Aorta (tissue), 5 donors: ENCODE results near the gene TAS2R50. TPM values are rescaled to one million over a fixed set of nuclear protein-coding genes. Genes with fewer than 3 reads are reported as not detected.

Source experiments
- ATAC-seq: fragments of 200-7000 bp; cut with Tn5 transposase; one replicate; pipeline ENCODE4 v1.9.1; 2022; ENCODE audit warnings: moderate library complexity; ENCODE audit not compliant: low FRiP score
- DNase-seq, 2 donors: peaks; one replicate each; pipeline ENCODE4 v3.0.0-alpha.2; 2020
- H3K27ac ChIP-seq, 2 donors: one replicate each; pipeline ENCODE4 v1.5.1; 2013; ENCODE audit warnings: low read length in 2 of 2, mild to moderate bottlenecking in 2 of 2, moderate library complexity in 2 of 2, control low read depth in 1 of 2, inconsistent platforms in 1 of 2, low read depth in 1 of 2
- H3K27me3 ChIP-seq, 2 donors: one replicate each; pipeline ENCODE4 v1.6.1; 2013; ENCODE audit warnings: control low read depth in 1 of 2, low read length in 1 of 2, mild to moderate bottlenecking in 1 of 2, moderate library complexity in 1 of 2; ENCODE audit not compliant: insufficient read depth in 2 of 2, control insufficient read depth in 1 of 2
- H3K36me3 ChIP-seq, 2 donors: one replicate each; pipeline ENCODE4 v1.6.1; 2013; ENCODE audit warnings: control low read depth in 1 of 2, low read length in 1 of 2, mild to moderate bottlenecking in 1 of 2; ENCODE audit not compliant: insufficient read depth in 2 of 2, control insufficient read depth in 1 of 2
- H3K4me1 ChIP-seq, 2 donors: one replicate each; pipeline ENCODE4 v1.6.1; 2013; ENCODE audit warnings: low read length in 2 of 2, control low read depth in 1 of 2, mild to moderate bottlenecking in 1 of 2, moderate library complexity in 1 of 2; ENCODE audit not compliant: insufficient read depth in 2 of 2, control insufficient read depth in 1 of 2
- H3K4me3 ChIP-seq, 2 donors: one replicate each; pipeline ENCODE4 v1.5.1; 2013; ENCODE audit warnings: low read length in 2 of 2, control low read depth in 1 of 2, mild to moderate bottlenecking in 1 of 2
- H3K9me3 ChIP-seq: one replicate; pipeline ENCODE4 v1.6.1; 2013; ENCODE audit warnings: mild to moderate bottlenecking, low read length; ENCODE audit not compliant: control insufficient read depth
- WGBS, 2 donors: extraction: QIAGEN DNeasy Blood & Tissue Kit; methylation state at CpG; one replicate each; pipeline ENCODE4 v1.1.7; 2013; 5-methylcytosine and 5-hydroxymethylcytosine counted together
- intact Hi-C, 2 donors: fragments of 100-400 bp; cut with DNase I; formaldehyde crosslinking; loops; one replicate each; pipeline versions ENCODE4 v1.14.2 to v1.15.0; 2022
- polyA plus RNA-seq, 2 donors: library from polyadenylated mRNA; stranded (reverse); fragments of 200-250 nt; gene quantifications; one replicate each; pipeline ENCODE4 v1.2.3, GENCODE V29; 2013
- total RNA-seq, 2 donors: library from RNA; stranded (reverse); fragmentation: NEBNext Ultra II Directional; extraction: Animal tissue kit (Norgen Biotek cat#: 25700); gene quantifications; one replicate each; pipeline ENCODE4 v1.2.1, GENCODE V29; 2021
- donor health status: healthy with polysubstance abuse.
- donor health status: Bipolar disorder and iron deficiency.
- donor health status: DM: no; HTN: no; CAD: no.
- donor health status: DM: no; HTN: no; CAD: no.
- donor health status: DM: yes; HTN: yes; CAD: no.

Gene TAS2R50
- total and polyA plus RNA-seq, 4 donors, result 3.3 to 5.7 TPM; not detected in 2

- Histone ChIP-seq H3K27ac (no peak overlapping the region), H3K4me1 (no peaks in the 10 kb centered on the region), H3K27me3 (no peaks in the 10 kb centered on the region), H3K36me3 (no peaks in the 10 kb centered on the region), H3K9me3 (no peaks in the 10 kb centered on the region), H3K4me3 (no peak overlapping the region)
- DNase-seq, result no peak
- intact Hi-C loops, result no loop called here
- no peak for ATAC-seq
Observed at GRCh38 chr12:10941369-10941768, 45.3 kb downstream of the TAS2R50 start.

- intact Hi-C loops, result no loop called here
- 87 to 89% methylated on average over 2 of the region's 2 CpGs for WGBS, 2 donors
- Histone ChIP-seq H3K4me3 (no peak overlapping the region), H3K9me3 (no peaks in the 10 kb centered on the region), H3K27ac (no peak overlapping the region), H3K36me3 (no peaks in the 10 kb centered on the region), H3K27me3 (no peaks in the 10 kb centered on the region), H3K4me1 (no peaks in the 10 kb centered on the region)
- ATAC-seq (no peak), DNase-seq (no peak)
Observed at GRCh38 chr12:10940389-10940788, 46.3 kb downstream of the TAS2R50 start.

- Histone ChIP-seq H3K27ac (no peak within 1 kb of the TSS), H3K9me3 (no peaks in the 10 kb centered on the region), H3K4me3 (no peak within 1 kb of the TSS), H3K4me1 (no peaks in the 10 kb centered on the region), H3K27me3 (no peaks in the 10 kb centered on the region), H3K36me3 (no peaks in the 10 kb centered on the region)
- 88 to 90% methylated on average over 1 of the region's 1 CpG for WGBS, 2 donors
- ATAC-seq (no peak), DNase-seq (no peak)
- intact Hi-C loops, result no loop called here
Observed at GRCh38 chr12:10939163-10939562, 47.5 kb downstream of the TAS2R50 start, which contains the start of gene TAS2R14. TAS2R14 (minus strand) TSS chr12:10939263; CDS start chr12:10939207, 56 bp downstream.

- Histone ChIP-seq H3K4me1 (no peaks in the 10 kb centered on the region), H3K36me3 (no peaks in the 10 kb centered on the region)
- 93 to 96% methylated on average over 1 of the region's 1 CpG for WGBS, 2 donors
Observed at GRCh38 chr12:10936506-10936905, 50.2 kb downstream of the TAS2R50 start.

More at GRCh38 chr12:10936506-10936905, 50.2 kb downstream of the TAS2R50 start:
- DNase-seq (no peak), ATAC-seq (no peak)
- no peak overlapping the region for H3K4me3 ChIP-seq
- intact Hi-C loops, result no loop called here
- no peaks in the 10 kb centered on the region for H3K9me3 ChIP-seq
- no peak overlapping the region for H3K27ac ChIP-seq
- no peaks in the 10 kb centered on the region for H3K27me3 ChIP-seq

Other genes with a start within 250 kb of the TAS2R50 start
- gene TAS2R7, start 184.3 kb downstream of the TAS2R50 start, total RNA-seq, result not detected
- gene TAS2R7, start 184.3 kb downstream of the TAS2R50 start, polyA plus RNA-seq, result not detected
- not detected for gene TAS2R8, start 179.6 kb downstream of the TAS2R50 start, total RNA-seq
- not detected for gene TAS2R8, start 179.6 kb downstream of the TAS2R50 start, polyA plus RNA-seq
- gene TAS2R9, start 176.7 kb downstream of the TAS2R50 start, total RNA-seq, result not detected
- gene TAS2R9, start 176.7 kb downstream of the TAS2R50 start, polyA plus RNA-seq, result not detected
- gene TAS2R10, start 160.6 kb downstream of the TAS2R50 start, total RNA-seq, result 1 to 10 TPM; 1.4 to 1.8 TPM
- not detected for gene TAS2R10, start 160.6 kb downstream of the TAS2R50 start, polyA plus RNA-seq
- gene PRR4, start 137.4 kb downstream of the TAS2R50 start, total RNA-seq, result 1 to 10 TPM; 2.6 to 4.8 TPM
- 1 to 10 TPM in 1 of 2 donors, under 1 TPM in 1; 0.74 to 3.3 TPM for gene PRR4, start 137.4 kb downstream of the TAS2R50 start, polyA plus RNA-seq
- 10 to 100 TPM; 18.4 to 33.0 TPM for gene PRH1, start 102.7 kb downstream of the TAS2R50 start, total RNA-seq
- under 1 TPM in 1 of 2 donors, not detected in 1; 0.67 TPM for gene PRH1, start 102.7 kb downstream of the TAS2R50 start, polyA plus RNA-seq
- gene TAS2R13, start 77.3 kb downstream of the TAS2R50 start, total RNA-seq, result 1 to 10 TPM; 3.2 to 5.6 TPM
- gene TAS2R13, start 77.3 kb downstream of the TAS2R50 start, polyA plus RNA-seq, result not detected
- gene PRH2, start 57.7 kb downstream of the TAS2R50 start, total RNA-seq, result not detected
- 1 to 10 TPM in 1 of 2 donors, not detected in 1; 4.0 TPM for gene PRH2, start 57.7 kb downstream of the TAS2R50 start, polyA plus RNA-seq
- gene TAS2R14, start 47.6 kb downstream of the TAS2R50 start, total RNA-seq, result 1 to 10 TPM; 5.2 to 6.4 TPM
- gene TAS2R14, start 47.6 kb downstream of the TAS2R50 start, polyA plus RNA-seq, result 1 to 10 TPM in 1 of 2 donors, not detected in 1; 2.0 TPM
- 1 to 10 TPM; 4.3 to 4.8 TPM for gene TAS2R20, start 11.4 kb upstream of the TAS2R50 start, total RNA-seq
- gene TAS2R20, start 11.4 kb upstream of the TAS2R50 start, polyA plus RNA-seq, result under 1 TPM in 1 of 2 donors, not detected in 1; 0.49 TPM
- 1 to 10 TPM; 5.9 to 9.1 TPM for gene TAS2R19, start 35.7 kb upstream of the TAS2R50 start, total RNA-seq
- under 1 TPM in 1 of 2 donors, not detected in 1; 0.72 TPM for gene TAS2R19, start 35.7 kb upstream of the TAS2R50 start, polyA plus RNA-seq
- 1 to 10 TPM; 5.3 to 9.1 TPM for gene TAS2R31, start 44.5 kb upstream of the TAS2R50 start, total RNA-seq
- under 1 TPM in 1 of 2 donors, not detected in 1; 0.82 TPM for gene TAS2R31, start 44.5 kb upstream of the TAS2R50 start, polyA plus RNA-seq
- gene TAS2R46, start 75.4 kb upstream of the TAS2R50 start, total RNA-seq, result 1 to 10 TPM; 3.3 to 3.9 TPM
- gene TAS2R46, start 75.4 kb upstream of the TAS2R50 start, polyA plus RNA-seq, result not detected
- gene TAS2R43, start 105.4 kb upstream of the TAS2R50 start, total RNA-seq, result 1 to 10 TPM in 1 of 2 donors, under 1 TPM in 1; 0.36 to 2.2 TPM
- not detected for gene TAS2R43, start 105.4 kb upstream of the TAS2R50 start, polyA plus RNA-seq
- gene TAS2R30, start 147.7 kb upstream of the TAS2R50 start, total RNA-seq, result 1 to 10 TPM; 6.9 to 8.6 TPM
- under 1 TPM in 1 of 2 donors, not detected in 1; 0.08 TPM for gene TAS2R30, start 147.7 kb upstream of the TAS2R50 start, polyA plus RNA-seq
- gene SMIM10L1, start 184.3 kb upstream of the TAS2R50 start, total RNA-seq, result 10 to 100 TPM in 1 of 2 donors, 1 to 10 TPM in 1; 9.9 to 12.5 TPM
- 10 to 100 TPM; 10.9 to 18.5 TPM for gene SMIM10L1, start 184.3 kb upstream of the TAS2R50 start, polyA plus RNA-seq
- not detected for gene TAS2R42, start 200.0 kb upstream of the TAS2R50 start, total RNA-seq
- gene TAS2R42, start 200.0 kb upstream of the TAS2R50 start, polyA plus RNA-seq, result not detected